Cardiac fibroblast (primary cell): Measurements from ENCODE around the gene OPCML.

ENCODE experiments used
- DNase-seq, 2 donors: peaks; one replicate each; pipeline versions ENCODE4 v3.0.0 to v3.0.0-alpha.2; 2010; ENCODE audit warnings: low read depth in 2 of 2
- H3K4me3 ChIP-seq, 2 donors: replicated peaks in 1 of 2; 1 replicate in 1 of 2; 2 replicates in 1 of 2; pipeline ENCODE4 v1.5.1; 2011; ENCODE audit warnings: low read depth in 2 of 2, low read length in 2 of 2, mild to moderate bottlenecking in 2 of 2, moderate library complexity in 1 of 2
- CTCF ChIP-seq: IDR thresholded peaks from one replicate; pipeline ENCODE4 v1.5.1; 2011; ENCODE audit warnings: low read depth, mild to moderate bottlenecking, low read length, inconsistent platforms

Gene OPCML

GRCh38 chr11:132452616-132453015 lies 1079.7 kb downstream of the OPCML start:
- DNase-seq, result no peak
- TF ChIP-seq CTCF, result no peak
- H3K4me3 ChIP-seq, result no peak overlapping the region

GRCh38 chr11:132451942-132452601 lies 1080.2 kb downstream of the OPCML start:
- no peak overlapping the region for H3K4me3 ChIP-seq
- TF ChIP-seq CTCF, result no peak
- DNase-seq, result no peak

- H3K4me3 ChIP-seq, result no peak overlapping the region
- no peak for DNase-seq
- no peak for TF ChIP-seq CTCF
These were observed 1081.7 kb downstream of the OPCML start for GRCh38 chr11:132450631-132451030.

GRCh38 chr11:132448334-132448995 lies 1083.8 kb downstream of the OPCML start:
- no peak for TF ChIP-seq CTCF
- H3K4me3 ChIP-seq, result no peak overlapping the region
- DNase-seq, result peak in 1 of 2 donors; percentile 21

GRCh38 chr11:132447761-132448160 lies 1084.5 kb downstream of the OPCML start:
- no peak for TF ChIP-seq CTCF
- no peak for DNase-seq
- no peak overlapping the region for H3K4me3 ChIP-seq

GRCh38 chr11:132445859-132446291 lies 1086.4 kb downstream of the OPCML start:
- no peak for TF ChIP-seq CTCF
- peak in 1 of 2 donors; percentile 10 for DNase-seq
- no peak overlapping the region for H3K4me3 ChIP-seq
